ENCODE results near the gene NUBPL.
"Not testable (repeated sequence)": the region's sequence is repeated elsewhere in the genome, so short reads cannot be mapped to it uniquely, and the experiment has no call there.

The NUBPL gene

GRCh38 chr14:31578266-31578665 is 17.1 kb downstream of the NUBPL start:
- DNase-seq (ENCODE audit: low read depth in 3 of 3) = no peak

DNA sequence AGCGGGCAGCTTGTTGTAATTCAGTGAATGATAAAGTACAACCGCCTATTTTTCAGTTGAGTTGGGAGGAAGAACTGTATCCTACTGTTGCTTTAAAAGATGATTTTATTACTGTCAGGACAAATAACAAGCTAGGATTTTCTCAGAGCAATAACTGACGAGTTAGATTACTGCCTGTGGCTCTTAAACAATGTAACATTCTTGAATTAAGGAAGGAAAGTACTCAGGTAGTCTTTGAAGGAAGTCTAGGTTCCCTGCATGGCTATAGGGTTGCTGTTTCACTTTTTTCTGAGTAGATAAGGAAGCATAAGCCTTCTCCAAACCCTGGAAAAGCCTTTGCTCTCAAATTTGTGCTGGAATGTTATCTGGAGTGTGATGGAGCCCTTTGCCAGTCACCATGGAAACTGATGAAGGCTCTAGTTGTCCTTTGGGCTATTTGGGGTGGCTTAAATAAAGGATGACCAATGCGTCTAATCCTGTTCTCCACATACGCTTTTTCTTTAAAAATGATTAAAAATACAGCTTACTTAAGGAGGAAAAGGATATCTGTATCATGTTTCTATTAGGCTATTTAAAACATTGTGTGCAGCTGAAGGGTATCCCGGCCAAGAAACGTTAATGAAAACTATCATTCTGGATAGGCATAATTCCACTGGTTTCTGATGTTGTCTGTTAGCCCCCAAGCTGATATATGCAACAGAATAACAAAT is 17.7 kb downstream of the NUBPL start:
- no peak for DNase-seq (ENCODE audit: low read depth in 3 of 3)

- no peak for DNase-seq (ENCODE audit: low read depth in 3 of 3)
Observed at GRCh38 chr14:31580234-31580633, 19.0 kb downstream of the NUBPL start.

DNA sequence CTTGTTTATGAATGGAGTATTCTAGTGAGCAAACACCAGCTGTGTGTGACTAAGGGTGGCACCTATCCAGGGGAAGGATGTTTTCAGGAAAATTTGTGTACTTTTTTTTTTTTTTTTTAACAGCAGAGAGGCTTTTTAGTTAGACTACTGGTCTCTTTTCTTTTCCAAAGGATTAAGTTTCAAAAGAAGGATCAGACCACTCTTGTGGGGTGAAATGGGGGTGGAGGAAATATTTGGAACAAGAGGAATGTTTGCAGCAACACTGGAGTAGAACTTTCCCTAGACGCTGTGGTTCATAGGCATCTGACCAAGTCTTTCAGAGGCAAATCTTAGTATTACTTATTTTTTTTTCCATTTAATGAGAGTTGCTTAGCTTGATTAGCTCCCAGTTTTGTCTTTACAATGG is 21.1 kb downstream of the NUBPL start:
- DNase-seq (ENCODE audit: low read depth in 3 of 3) = no peak

GRCh38 chr14:31582836-31583452 is 21.7 kb downstream of the NUBPL start:
- no peak for DNase-seq (ENCODE audit: low read depth in 3 of 3)

GRCh38 chr14:31590206-31590605 is 29.0 kb downstream of the NUBPL start:
- no peak for DNase-seq (ENCODE audit: low read depth in 3 of 3)

DNA sequence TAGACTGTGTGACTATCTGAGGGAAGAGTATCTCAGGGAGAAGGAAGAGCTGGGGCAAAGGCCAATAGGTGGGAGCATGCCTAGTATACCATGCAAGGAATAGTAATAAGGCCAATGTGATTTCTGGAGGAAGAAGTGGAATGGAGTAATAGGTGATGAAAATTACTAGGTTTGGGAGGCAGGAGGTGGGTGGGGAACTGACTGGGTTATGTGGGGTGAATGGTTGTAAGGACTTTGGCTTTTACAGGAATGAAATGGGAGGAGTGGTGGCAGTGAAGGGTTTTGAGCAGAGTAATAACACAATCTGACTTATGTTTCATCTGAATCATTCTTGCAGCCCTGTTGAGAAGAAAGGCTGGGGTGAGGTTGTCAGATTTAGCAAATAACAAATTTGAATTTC is 30.9 kb downstream of the NUBPL start:
- no peak for DNase-seq (ENCODE audit: low read depth in 3 of 3)

GRCh38 chr14:31592631-31593030 is 31.4 kb downstream of the NUBPL start:
- DNase-seq (ENCODE audit: low read depth in 3 of 3) = no peak

GRCh38 chr14:31596342-31597095 is 35.3 kb downstream of the NUBPL start:
- DNase-seq (ENCODE audit: low read depth in 3 of 3) = no peak

GRCh38 chr14:31605702-31606101 is 44.5 kb downstream of the NUBPL start:
- DNase-seq (ENCODE audit: low read depth in 3 of 3) = no peak

- DNase-seq (ENCODE audit: low read depth in 3 of 3) = no peak
Observed at GRCh38 chr14:31611778-31612433, 50.7 kb downstream of the NUBPL start.

DNA sequence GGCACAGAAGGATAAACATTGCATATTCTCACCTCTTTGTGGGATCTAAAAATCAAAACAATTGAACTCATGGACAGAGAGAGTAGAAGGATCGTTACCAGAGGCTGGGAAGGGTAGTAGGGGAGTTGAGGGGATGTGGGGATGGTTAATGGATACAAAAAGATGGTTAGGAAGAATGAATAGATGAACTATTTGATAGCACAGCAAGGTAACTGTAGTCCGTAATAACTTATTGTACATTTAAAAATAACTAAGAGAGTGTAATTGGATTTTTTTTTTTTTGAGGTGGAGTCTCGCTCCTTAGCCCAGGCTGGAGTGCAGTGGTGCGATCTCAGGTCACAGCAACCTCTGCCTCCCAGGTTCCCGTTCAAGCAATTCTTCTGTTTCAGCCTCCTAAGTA is 52.0 kb downstream of the NUBPL start:
- no peak for DNase-seq (ENCODE audit: low read depth in 3 of 3)

- DNase-seq (ENCODE audit: low read depth in 3 of 3) = not testable (repeated sequence)
Observed at GRCh38 chr14:31618884-31619283, 57.7 kb downstream of the NUBPL start.

GRCh38 chr14:31619440-31619839 is 58.2 kb downstream of the NUBPL start:
- no peak for DNase-seq (ENCODE audit: low read depth in 3 of 3)

GRCh38 chr14:31620898-31621297 is 59.7 kb downstream of the NUBPL start:
- not testable (repeated sequence) for DNase-seq (ENCODE audit: low read depth in 3 of 3)

- DNase-seq (ENCODE audit: low read depth in 3 of 3) = no peak
Observed at GRCh38 chr14:31622060-31622459, 60.9 kb downstream of the NUBPL start.

DNA sequence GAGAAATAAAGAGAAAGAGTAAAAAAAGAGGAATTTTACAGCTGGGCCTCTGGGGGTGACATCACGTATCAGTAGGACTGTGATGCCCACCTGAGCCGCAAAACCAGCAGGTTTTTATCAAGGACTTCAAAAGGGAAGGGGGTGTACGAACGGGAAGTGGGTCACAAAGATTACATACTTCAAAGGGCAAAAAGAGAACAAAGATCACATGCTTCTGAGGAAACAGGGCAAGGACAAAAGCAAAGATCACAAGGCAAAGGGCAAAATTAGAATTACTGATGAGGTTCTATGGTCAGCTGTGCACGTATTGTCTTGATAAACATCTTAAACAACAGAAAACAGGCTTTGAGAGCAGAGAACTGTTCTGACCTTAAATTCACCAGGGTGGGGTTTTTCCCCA is 91.7 kb downstream of the NUBPL start:
- DNase-seq (ENCODE audit: low read depth in 3 of 3) = not testable (repeated sequence)

DNA sequence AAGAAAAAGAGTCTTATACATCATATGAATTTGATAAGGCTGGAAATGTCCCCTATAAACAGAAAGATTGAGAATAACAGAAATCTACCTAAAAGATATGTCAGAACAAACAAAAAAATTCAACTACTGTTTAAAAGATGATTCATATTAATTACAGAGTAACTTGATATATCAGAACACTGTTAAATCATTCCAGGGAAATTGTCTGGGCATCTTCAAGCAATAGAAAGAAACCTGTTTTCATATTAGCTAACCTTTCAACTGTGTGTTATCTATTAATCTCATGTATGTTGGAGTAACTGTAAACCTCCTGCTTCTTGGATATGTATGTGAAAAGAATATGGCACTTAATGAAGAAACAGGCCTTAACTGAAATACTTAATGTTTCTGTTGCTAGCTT is 96.7 kb downstream of the NUBPL start:
- no peak for DNase-seq (ENCODE audit: low read depth in 3 of 3)

GRCh38 chr14:31659278-31659677 is 98.1 kb downstream of the NUBPL start:
- no peak for DNase-seq (ENCODE audit: low read depth in 3 of 3)

- no peak for DNase-seq (ENCODE audit: low read depth in 3 of 3)
Observed at GRCh38 chr14:31660191-31660590, 99.0 kb downstream of the NUBPL start.

DNA sequence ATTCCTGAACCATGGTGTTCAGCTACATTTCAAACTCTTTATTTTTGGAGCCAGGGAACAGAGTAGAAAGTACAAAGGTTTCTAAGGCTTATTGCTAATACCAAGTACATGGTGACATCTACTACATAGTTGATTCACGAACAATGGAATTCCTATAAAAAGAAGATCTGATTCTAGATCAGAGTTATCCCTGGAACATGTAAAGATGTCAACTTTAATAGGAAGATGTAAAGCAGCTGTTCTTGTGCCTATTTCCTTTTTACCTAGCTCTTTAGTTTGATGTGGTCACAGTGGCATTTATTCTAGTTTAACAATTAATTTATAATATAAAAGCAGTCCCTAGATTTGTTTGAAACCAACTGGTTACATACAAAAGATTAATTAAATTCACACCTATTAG is 99.5 kb downstream of the NUBPL start:
- DNase-seq (ENCODE audit: low read depth in 3 of 3) = no peak

DNA sequence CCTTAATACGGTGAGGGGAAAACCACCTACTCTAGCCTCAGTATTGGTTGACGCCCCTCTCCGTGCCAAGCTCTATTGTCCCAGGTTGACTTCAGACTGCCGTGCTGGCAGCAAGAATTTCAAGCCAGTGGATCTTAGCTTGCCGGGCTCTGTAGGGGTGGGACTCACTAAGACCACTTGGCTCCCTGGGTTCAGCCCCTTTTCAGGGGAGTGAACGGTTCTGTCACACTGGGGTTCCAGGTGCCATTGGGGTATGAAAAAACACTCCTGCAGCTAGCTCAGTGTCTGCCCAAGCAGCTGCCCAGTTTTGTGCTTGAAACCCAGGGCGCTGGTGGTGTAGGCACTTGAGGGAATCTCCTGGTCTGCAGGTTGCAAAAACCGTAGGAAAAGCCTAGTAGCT is 107.1 kb downstream of the NUBPL start:
- no peak for DNase-seq (ENCODE audit: low read depth in 3 of 3)

Measured in stimulated activated CD4-positive, alpha-beta T cell treated with anti-CD3 and anti-CD28 coated beads, TNF-alpha, amount 100 ng/mL, for 4 hours (primary cell).